HG03103 (cell line): ENCODE data around the gene EPHB1.

ENCODE experiments used
- ATAC-seq: cut with Tn5 transposase; IDR thresholded peaks from one replicate; pipeline ENCODE4 v1.9.1; 2021; ENCODE audit warnings: low read depth; ENCODE audit not compliant: unreplicated experiment

EPHB1 gene

DNA sequence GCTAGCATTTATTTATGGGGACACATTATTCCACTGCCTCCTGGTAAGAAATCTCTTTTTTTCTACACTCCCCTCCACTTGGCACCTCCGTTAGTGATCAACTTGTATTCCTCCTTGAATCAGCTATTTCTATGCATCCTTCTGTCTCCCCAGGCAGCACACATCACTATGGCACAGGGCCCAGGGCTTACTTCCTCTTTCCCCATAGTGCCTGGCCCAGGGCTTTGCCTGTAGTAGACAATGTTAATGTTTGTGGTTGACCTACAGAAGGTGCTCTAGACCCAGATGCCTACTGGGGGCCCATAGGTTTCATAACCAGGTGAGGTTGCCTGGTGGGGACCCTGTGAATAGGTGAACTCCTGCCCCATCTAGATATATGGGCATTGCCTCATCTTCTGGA is 44.9 kb downstream of the EPHB1 start:
- no peak for ATAC-seq

DNA sequence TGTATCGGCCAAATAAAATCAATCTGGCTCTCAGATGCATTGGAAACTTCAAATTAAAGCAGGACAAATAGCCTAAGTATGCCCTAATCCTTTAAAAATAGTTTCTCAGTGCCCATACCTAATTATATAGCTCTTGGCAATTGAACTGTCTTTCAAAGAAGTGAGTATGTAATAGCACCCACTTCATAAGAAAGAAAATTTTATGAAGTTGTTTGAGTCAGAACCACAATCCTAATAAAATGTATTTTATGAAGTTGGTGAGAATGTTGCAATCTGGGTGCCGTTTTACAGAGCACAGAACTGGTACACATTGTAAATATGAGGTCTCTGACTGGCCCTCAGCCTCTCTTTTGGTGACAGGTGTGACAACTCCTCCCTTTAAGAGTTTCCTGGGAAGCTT is 45.4 kb downstream of the EPHB1 start:
- no peak for ATAC-seq

DNA sequence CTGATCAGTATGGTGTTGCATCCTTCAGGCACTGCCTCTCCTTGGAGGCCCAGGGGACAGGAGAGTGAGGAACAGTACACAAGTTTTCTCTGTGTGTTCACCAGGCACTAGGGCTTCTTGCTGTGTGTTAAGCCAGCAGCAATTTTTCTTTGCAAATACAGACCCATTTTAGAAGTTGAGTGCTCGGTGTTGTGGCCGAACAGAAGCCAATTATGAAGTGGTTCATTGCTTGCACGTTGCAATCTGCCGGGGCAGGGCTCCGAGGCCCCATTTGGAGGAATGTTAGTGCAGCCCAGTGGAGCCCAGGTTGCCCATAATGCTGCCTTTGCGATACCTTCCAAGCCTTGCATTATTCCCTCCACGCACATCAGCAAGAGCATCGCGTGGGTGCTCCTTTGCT is 51.0 kb downstream of the EPHB1 start:
- ATAC-seq = no peak

DNA sequence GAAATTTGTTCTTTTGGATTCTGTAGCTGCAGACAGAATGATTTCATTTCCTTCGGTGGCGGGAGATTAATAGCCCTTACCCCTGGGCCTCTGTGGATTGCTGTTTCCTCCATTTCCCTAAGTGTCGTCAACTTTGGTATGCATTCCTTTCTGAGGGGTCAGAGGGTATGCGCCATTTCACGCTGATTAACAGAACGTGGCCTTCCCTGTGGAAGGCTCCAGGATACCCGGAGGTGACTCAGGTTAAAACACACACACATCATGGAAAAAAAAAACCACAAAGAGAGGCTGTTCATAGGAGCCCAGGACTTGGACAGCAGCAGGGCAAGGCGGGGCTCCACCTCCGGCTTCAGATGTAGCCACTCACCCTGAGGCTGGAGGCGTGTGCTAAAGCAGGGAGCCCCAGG is 51.9 kb downstream of the EPHB1 start:
- no peak for ATAC-seq

DNA sequence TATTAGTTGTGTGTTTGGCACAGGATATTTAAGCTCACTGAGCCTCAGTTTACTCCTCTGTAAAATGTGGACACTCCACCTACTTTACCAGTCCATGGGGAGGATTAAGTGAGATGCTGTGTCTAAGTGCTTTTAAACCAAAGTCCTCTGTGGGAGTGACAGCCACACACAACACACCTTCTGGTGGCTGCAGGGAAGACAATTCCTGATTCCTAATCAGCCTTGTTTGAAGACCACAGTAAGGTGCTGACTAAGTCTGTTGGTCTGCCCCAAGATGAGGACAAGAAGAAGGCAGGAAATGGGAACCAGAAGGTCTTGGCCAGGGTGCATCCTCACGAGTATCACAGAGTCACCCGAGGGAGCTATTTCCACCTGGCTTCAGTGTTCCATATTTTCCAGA is 52.3 kb downstream of the EPHB1 start:
- no peak for ATAC-seq

DNA sequence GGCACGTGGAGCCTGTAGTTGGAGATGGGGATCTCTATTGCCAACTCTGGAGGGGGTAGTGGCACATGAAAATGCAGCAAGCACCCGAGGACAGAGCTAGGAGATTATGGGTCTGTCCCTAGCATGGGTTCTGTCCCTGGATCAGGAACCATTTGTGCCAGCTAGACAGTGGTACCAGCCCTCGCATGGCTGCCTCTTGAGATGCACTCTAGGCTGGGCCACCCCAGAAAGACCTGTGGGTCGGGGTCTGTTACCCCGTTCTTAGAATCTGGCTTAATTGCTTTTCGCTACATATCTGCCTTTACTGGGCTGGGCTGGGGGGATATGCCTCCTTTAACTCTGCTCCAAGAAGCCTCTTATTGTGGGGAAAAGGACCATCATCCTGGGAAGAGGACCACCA is 54.5 kb downstream of the EPHB1 start:
- ATAC-seq = no peak

DNA sequence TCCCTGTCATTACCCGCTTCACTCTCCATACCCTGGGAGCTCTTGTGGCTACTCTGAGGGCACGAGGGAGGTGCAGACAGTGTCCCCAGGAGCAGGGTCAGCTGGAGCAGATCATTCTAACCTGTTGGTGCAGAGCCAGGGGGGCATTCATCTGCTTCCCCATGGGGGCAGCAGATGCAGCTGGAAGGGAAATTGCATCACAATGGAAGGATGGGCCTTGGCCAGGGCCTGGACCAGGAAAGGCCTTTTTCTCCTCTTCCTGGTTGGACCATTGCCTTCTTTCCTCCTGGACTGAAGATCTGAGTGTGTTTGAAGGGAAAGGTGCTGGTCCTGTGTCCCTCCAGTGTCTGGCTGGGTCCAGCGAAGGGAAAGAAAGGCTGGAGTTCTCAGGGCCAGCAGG is 55.7 kb downstream of the EPHB1 start:
- ATAC-seq = no peak

DNA sequence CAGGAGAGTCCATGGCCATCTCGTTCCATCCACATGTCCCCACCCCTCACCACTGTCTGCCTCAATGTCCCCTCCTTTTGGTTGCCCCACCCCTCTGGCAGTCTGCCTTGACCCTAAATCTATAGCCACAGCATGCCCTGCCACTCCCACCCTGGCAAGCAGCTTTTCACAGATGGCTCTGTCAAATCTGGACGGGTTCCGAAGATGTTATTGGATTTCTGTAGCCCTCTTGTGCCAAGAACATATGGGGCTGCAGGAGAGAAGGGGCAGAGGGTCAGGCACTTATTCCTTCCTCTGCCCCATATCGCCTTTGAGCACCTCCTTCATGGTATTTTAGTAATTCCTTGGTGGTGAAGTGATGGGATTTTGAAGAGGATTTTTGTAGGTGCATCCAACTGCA is 57.1 kb downstream of the EPHB1 start:
- ATAC-seq = no peak

DNA sequence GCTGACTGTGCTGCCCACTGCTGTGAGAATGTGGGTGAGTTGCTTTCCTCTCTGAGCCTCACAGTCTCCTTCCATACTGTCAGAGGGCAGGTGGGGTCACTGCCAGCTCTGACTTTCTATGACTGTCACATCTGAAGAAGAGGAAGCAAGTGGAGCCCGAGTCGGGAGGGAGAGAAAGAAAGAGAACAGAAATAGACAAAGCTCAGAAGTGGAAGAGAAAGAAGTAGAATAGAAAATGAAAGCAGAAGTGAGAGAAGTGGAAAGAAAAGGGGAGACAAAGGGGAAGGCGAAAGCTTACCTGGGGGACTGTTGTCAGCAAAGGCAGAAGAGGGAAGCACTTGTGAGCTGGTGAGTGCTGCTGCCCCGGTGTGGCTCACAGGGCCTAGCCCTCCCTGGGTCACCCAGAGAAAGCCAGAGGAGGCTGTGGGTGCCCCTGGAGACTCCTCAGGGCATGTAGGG is 57.9 kb downstream of the EPHB1 start:
- peak; percentile 93 for ATAC-seq

DNA sequence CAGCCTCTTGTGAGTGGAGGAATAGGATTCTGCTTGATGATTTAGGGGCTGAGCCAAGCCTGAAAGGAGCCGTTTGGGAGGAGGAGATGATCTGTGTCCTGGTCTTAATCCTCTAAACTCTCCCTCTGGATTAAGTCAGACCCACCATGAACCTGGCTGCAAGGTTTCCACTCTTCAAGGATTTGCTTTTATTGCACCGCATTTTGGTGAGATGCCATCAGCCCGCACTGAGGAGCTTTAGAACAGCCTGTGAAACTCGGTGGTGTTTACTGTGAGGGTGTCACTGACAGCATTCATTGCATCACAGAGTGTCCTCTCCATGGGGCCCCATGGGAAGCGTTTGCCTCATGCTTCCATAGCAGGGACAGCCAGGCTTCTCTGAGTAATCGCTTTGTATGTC is 59.2 kb downstream of the EPHB1 start:
- no peak for ATAC-seq

DNA sequence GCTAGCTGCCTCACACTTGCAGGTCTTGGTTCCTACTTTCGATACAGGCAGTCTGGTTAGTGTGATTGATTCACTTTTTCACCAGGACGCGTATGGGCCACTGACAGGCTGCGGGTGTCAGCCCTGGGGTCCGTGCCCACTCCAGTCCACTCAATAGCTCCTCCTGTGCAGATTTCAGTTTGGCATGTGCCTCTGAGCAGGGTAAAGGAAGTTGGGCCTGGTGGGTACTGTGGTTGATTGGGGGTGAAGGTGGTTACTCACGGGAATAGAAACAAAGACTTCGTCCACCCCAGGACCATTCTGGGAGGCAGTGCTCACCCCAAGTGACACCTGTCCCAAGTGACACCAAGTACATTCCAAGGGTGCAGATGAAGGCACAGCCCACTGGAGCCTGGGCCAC is 62.3 kb downstream of the EPHB1 start:
- no peak for ATAC-seq

DNA sequence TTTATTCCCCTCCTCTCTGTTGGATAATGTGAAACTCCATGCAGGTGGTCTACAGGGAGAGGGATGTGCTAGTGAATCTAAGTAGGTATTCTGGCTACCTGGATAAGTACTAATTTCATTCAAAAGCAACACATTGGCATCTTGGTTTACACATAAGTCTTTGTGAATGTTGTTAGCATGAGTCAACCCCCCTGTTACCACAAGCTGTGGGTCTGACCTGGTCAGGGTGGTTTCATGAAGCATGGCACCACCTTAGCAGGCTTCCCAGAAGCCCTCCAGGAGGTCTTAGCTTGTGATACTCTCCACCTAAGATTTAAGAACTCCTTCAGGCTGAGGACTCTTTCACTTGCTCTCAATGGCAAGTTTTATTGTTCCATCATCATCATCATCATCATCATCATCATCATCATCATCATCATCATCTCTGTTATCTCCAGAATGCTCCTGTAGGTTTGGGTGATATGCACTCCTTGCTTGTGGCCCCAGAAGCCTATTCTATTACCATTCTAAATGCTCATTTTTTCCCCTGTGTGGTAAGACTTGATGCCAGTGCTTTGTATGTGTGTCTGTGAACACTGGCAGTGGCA is 62.8 kb downstream of the EPHB1 start:
- ATAC-seq = no peak

DNA sequence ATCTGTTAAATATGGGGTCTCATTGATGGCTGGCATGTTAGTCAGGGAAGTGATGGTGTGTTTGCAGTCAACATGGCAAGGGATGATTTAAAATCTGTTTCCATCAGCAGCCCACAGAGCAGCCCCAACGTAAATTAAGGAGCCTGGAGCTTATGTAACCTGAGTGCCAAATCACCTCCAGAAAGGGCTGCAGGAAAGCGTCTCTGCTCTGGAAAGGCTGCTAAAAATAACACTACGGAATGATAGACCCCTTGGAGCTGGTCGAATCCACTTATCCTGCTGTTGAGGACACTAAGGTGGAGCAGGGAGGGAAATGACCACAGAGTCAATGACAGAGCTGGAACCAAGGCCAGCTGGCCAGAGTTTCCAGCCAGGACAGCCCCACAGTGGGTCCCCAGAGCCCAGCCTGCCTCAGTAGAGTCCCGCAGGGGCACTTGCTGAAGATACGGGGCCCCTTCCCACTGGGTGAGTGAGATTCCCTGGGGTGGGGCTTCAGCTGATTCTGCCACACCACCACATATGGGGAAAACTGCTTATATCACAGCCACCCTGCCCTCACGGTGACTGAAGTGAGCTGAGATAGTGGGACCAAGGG is 63.5 kb downstream of the EPHB1 start:
- ATAC-seq = no peak

DNA sequence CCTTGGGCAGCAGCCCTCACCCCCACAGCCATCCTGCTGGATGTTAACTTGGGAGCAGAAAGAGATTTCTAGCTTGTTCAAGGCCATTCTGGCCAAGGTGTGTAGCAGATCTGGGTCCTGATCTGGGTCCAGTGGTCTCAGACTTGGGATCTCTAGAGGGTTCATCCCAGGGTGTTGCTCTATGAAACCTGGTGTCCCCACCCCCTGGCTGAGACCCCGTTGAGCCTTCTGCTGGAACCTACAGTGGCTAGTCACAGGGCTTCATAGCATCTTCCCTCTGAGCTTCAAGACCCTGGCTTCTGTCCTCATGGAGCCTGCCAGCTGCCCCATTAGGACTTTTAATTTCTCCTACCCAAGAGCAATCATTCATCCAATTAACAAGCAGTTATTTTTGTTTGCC is 64.3 kb downstream of the EPHB1 start:
- ATAC-seq = no peak

DNA sequence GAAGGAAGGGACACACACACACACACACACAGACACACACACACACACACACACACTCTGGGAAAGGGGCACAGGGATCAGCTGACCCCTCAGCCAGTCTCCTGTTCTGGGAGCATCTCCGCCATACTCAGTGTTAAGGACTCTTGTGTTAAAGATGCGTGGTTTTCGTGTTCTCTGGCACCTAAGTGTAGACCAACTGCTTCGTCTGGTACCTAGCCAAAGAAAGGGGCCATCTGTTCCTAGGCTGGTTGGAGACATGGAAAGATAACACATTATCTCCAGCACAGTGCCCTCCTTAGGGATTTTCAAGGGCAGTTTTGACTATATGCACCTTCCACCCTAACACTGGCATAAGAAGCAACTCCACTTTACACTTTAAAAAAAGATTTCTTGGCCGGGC is 65.1 kb downstream of the EPHB1 start:
- ATAC-seq = no peak

DNA sequence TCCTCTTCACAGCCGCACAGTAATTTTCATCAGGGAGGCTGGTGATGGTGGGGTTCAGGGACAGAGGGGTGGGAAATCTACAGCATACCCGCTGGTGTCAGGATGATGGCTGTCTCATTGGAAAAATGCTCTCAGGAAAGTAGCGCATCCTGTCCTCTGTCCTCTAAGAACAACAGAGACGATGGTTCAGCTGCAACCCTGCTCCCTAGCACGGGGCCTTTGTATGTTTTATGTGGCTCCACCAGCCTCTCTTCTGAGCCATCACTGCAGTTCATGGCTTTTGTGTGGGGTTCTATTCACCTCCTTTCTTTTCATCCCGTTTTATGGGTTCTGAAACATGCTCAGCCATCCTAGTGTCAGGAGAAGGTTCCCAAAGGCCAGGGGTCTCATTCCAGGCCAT is 68.9 kb downstream of the EPHB1 start:
- ATAC-seq = no peak

DNA sequence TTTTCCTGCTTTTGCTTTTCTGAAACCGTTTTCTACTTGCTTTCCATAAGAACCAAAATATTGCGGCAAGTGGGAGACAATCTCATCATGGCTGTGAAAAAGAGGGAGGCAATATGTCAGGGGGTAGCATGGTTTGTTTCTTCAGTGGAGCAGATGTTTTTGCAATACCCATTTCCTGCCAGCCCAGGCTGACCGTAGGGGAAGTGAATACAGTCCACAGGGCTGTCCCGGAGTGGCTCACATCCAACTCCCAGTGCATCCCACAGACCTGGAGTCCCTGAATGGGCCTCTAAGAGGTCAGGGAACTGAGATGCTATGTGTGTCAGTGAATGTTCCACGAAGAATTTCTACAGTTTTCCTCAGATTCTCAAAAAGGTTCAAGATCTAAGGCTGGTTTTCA is 69.6 kb downstream of the EPHB1 start:
- no peak for ATAC-seq

DNA sequence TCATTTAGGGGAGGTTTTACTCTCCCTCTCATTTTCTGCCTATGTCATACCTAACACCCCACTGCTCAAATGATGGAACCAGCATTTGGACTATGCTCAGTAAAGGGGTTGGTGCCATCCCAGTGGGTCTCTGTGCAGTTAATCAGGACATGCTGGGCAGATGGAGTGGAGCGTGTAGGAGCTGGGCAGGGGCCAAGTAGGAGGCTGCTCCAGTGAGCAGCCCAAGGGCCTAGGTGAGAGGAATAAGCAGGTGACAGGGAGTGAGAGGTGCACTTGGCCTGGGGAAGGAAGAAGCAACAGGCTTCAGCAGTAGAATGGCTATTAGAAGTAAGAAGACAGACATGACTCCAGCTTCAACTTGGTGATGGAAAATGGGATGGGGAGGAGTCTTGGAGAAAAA is 72.2 kb downstream of the EPHB1 start:
- no peak for ATAC-seq

DNA sequence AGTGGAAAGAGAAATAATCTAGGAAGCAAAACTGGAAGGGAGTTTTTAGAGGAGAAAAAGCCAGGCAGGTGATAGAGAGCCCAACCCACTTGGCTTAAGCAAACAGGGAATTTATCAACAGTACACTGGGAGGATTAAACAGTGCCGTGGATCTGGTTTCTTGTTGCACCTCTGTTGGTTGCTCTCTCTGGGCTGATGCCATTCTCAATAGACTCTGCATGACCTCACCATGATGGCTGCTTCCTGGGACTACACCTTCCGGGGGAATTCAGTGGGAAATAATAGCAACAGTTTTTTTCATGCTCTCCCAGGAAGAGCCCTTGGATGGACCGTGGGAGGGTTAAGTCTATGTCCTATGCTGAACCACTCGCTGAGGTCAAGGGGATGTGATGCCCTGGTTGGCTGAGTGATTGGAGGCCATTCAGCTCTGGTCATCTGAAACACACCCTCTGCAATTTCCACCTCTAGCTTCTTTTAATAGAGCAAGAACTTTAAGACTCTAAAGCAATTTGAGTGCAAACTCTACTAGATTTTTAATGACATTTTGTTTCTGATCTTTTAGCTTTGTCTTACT is 74.2 kb downstream of the EPHB1 start:
- no peak for ATAC-seq

DNA sequence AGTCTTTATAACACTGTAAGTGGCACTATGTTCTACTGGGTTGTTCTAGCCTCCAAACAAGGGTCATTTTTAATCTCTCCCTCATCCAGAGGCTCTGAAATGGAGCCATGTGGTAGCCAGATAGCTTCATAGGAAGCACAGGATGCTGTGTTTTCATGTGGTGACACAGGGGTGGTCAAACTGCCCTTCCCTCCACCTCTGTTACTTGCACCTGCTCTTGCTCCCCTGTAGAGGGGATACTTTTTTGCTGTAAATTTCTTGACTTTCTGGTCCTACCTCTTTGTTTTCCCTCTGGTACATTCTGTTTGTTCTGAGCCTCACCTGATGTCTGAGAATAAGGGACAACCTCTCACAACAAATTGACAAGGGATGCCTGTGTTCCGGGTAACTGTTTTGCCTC is 76.8 kb downstream of the EPHB1 start:
- no peak for ATAC-seq

DNA sequence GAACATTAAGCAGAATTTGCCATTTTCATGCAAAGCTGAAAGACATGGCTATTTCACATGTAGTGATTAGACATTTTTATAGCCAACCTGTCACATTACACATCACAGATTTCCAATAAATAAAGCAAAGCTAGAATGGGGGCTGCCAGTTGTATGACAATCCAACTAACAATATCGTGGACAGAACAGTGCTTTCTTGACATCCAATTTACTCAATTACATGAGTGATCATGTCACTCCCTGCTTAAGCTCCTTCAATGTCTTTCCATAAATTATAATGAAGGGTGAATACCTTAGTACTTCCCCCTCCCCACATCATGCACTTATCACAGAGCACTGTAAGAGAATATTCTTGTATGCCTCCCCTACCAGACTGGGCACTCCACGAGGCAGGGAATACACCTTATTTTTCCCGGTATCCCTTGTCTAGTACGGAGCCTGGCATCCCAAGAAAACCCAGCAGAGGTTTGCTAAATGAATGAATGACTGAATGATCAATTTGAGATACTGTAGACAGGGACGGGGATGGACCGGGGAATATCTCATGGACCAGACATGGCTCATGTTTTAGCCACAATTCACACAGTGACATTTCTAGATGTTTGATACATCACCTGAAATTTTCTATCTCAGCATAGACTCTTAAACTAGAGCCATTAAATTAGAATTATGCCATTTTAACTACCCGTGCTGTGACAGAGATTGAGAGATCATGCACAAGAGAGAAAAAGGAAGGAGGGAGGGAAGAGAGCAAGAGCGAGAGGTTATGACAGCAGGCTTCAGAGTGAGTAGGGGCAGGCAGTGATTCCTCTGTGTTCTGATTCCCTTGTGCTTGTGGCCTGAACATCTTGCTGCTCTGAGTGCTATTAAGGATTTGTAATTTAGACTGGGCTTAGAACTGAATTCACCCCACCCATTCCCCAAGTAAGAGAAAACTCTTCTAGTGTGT is 77.7 kb downstream of the EPHB1 start:
- ATAC-seq = no peak
